ENCODE data around the gene ADGRF3.
"Not testable (repeated sequence)": the region's sequence is repeated elsewhere in the genome, so short reads cannot be mapped to it uniquely, and the experiment has no call there.

Gene ADGRF3

GRCh38 chr2:26380281-26380680, 33.7 kb upstream of the ADGRF3 start:
- Histone ChIP-seq H3K4me3 (ENCODE audit: low read depth in 1 of 2, low read length in 2 of 2) (no peak overlapping the region), H3K36me3 (ENCODE audit: insufficient read depth, low read length) (peaks cover 74% of the 10 kb centered on the region), H3K79me2 (ENCODE audit: insufficient read depth, low read length) (no peaks in the 10 kb centered on the region), H3K9ac (ENCODE audit: low read depth, low read length) (no peak overlapping the region), H3K4me1 (ENCODE audit: insufficient read depth, low read length) (no peaks in the 10 kb centered on the region), H2AFZ (ENCODE audit: low read depth, low read length) (no peak overlapping the region), H3K9me3 (ENCODE audit: insufficient read depth, low read length, severe bottlenecking) (no peaks in the 10 kb centered on the region), H4K20me1 (ENCODE audit: insufficient read depth, low read length) (0 out of 2 replicates have a peak, but pooled peaks cover 3% of the 10 kb centered on the region), H3K4me2 (ENCODE audit: insufficient read depth, low read length) (no peak overlapping the region), H3K27ac (ENCODE audit: low read length) (no peak overlapping the region), H3K27me3 (ENCODE audit: insufficient read depth, low read length, poor library complexity) (no peaks in the 10 kb centered on the region)
- TF ChIP-seq EZH2 (IDR thresholded peaks at IDR 0.05; ENCODE audit: borderline replicate concordance, low read depth, low read length, severe bottlenecking) (no peak), CTCF (IDR thresholded peaks at IDR 0.05; ENCODE audit: borderline replicate concordance, extremely low read depth, low read length, poor library complexity, severe bottlenecking) (no peak)
- no peak for ATAC-seq (ENCODE audit: insufficient read depth, low read depth)
- no peak for DNase-seq

- no peaks in the 10 kb centered on the region for H3K79me2 ChIP-seq (ENCODE audit: insufficient read depth, low read length)
- no peak overlapping the region for H3K27ac ChIP-seq (ENCODE audit: low read length)
- 0 out of 2 replicates have a peak, but pooled peaks cover 3% of the 10 kb centered on the region for H4K20me1 ChIP-seq (ENCODE audit: insufficient read depth, low read length)
- H3K9me3 ChIP-seq (ENCODE audit: insufficient read depth, low read length, severe bottlenecking): no peaks in the 10 kb centered on the region
- no peak overlapping the region for H2AFZ ChIP-seq (ENCODE audit: low read depth, low read length)
- no peak overlapping the region for H3K4me3 ChIP-seq (ENCODE audit: low read depth in 1 of 2, low read length in 2 of 2)
- no peaks in the 10 kb centered on the region for H3K27me3 ChIP-seq (ENCODE audit: insufficient read depth, low read length, poor library complexity)
- H3K9ac ChIP-seq (ENCODE audit: low read depth, low read length): no peak overlapping the region
- no peaks in the 10 kb centered on the region for H3K4me1 ChIP-seq (ENCODE audit: insufficient read depth, low read length)
- TF ChIP-seq CTCF (IDR thresholded peaks at IDR 0.05; ENCODE audit: borderline replicate concordance, extremely low read depth, low read length, poor library complexity, severe bottlenecking) (no peak), EZH2 (IDR thresholded peaks at IDR 0.05; ENCODE audit: borderline replicate concordance, low read depth, low read length, severe bottlenecking) (no peak)
- no peak for ATAC-seq (ENCODE audit: insufficient read depth, low read depth)
- no peak for DNase-seq
- peaks cover 76% of the 10 kb centered on the region for H3K36me3 ChIP-seq (ENCODE audit: insufficient read depth, low read length)
- H3K4me2 ChIP-seq (ENCODE audit: insufficient read depth, low read length): no peak overlapping the region
Measured at GRCh38 chr2:26376799-26377198, 30.2 kb upstream of the ADGRF3 start.

GRCh38 chr2:26370909-26371308, 24.3 kb upstream of the ADGRF3 start:
- not testable (repeated sequence) for H4K20me1 ChIP-seq (ENCODE audit: insufficient read depth, low read length); H3K9ac ChIP-seq (ENCODE audit: low read depth, low read length); H3K9me3 ChIP-seq (ENCODE audit: insufficient read depth, low read length, severe bottlenecking); H3K27ac ChIP-seq (ENCODE audit: low read length); H3K4me1 ChIP-seq (ENCODE audit: insufficient read depth, low read length); H3K27me3 ChIP-seq (ENCODE audit: insufficient read depth, low read length, poor library complexity); H2AFZ ChIP-seq (ENCODE audit: low read depth, low read length); H3K4me3 ChIP-seq (ENCODE audit: low read depth in 1 of 2, low read length in 2 of 2); ATAC-seq (ENCODE audit: insufficient read depth, low read depth); DNase-seq; H3K79me2 ChIP-seq (ENCODE audit: insufficient read depth, low read length); H3K4me2 ChIP-seq (ENCODE audit: insufficient read depth, low read length)
- peaks cover 69% of the 10 kb centered on the region for H3K36me3 ChIP-seq (ENCODE audit: insufficient read depth, low read length)

- peaks cover 66% of the 10 kb centered on the region for H3K36me3 ChIP-seq (ENCODE audit: insufficient read depth, low read length)
- not testable (repeated sequence) for H3K9me3 ChIP-seq (ENCODE audit: insufficient read depth, low read length, severe bottlenecking); H3K79me2 ChIP-seq (ENCODE audit: insufficient read depth, low read length); ATAC-seq (ENCODE audit: insufficient read depth, low read depth); DNase-seq; H3K4me3 ChIP-seq (ENCODE audit: low read depth in 1 of 2, low read length in 2 of 2); H3K4me1 ChIP-seq (ENCODE audit: insufficient read depth, low read length); H3K4me2 ChIP-seq (ENCODE audit: insufficient read depth, low read length); H3K27me3 ChIP-seq (ENCODE audit: insufficient read depth, low read length, poor library complexity); H4K20me1 ChIP-seq (ENCODE audit: insufficient read depth, low read length); H2AFZ ChIP-seq (ENCODE audit: low read depth, low read length); H3K9ac ChIP-seq (ENCODE audit: low read depth, low read length); H3K27ac ChIP-seq (ENCODE audit: low read length)
Measured at GRCh38 chr2:26369664-26370063, 23.1 kb upstream of the ADGRF3 start.

Data from DND-41 (cell line).